GM18526 (cell line): ENCODE results near the gene RALGAPA2.

Experiments used
- POLR2A ChIP-seq: IDR thresholded peaks from 3 replicates; pipeline ENCODE4 v1.6.1; 2011; ENCODE audit not compliant: insufficient read length; ENCODE audit errors: extremely low read depth

RALGAPA2 gene

DNA sequence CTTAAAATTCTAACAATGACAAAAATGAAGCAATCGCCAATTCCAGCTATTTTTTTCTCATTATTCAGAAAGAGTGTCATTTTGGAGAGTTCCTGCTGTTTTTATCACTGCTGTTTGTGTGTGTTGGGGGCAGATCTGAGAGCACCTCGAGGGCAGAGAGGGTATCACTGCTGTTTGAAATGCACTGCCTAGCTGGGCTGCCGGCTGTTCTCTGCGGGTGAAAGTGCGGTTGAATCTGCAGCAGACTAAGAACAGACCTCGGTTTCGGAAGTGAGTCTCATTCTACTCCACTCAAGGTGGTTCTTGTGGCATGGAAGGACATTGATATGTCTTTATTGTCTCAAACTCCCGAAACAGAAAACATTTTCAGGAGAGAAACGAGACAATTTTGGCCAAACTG is 326.3 kb downstream of the RALGAPA2 start:
- TF ChIP-seq POLR2A: no peak

- no peak for TF ChIP-seq POLR2A
Observed at GRCh38 chr20:20375862-20376261, 336.6 kb downstream of the RALGAPA2 start.

- TF ChIP-seq POLR2A: no peak
Observed at GRCh38 chr20:20373091-20373571, 339.3 kb downstream of the RALGAPA2 start.

DNA sequence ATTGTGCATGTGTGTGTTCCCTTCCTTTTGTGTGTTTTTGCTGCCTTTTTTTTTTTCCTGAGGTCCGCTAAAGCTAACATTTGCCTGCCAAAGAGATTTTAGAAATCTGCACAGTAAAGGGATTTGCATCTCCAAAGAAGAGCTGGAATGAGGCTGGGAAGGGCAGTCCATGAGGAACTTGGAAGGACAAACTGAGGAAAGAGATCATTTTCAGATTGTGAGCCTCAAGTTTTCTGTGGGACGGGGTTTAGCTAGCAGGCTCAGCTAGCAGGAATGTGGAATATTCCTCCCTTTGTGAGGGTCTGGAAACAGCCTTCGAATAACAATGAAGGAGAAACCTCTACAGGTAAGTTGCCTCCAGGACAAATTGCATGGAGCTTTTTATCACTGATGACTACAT is 340.8 kb downstream of the RALGAPA2 start:
- TF ChIP-seq POLR2A: no peak

DNA sequence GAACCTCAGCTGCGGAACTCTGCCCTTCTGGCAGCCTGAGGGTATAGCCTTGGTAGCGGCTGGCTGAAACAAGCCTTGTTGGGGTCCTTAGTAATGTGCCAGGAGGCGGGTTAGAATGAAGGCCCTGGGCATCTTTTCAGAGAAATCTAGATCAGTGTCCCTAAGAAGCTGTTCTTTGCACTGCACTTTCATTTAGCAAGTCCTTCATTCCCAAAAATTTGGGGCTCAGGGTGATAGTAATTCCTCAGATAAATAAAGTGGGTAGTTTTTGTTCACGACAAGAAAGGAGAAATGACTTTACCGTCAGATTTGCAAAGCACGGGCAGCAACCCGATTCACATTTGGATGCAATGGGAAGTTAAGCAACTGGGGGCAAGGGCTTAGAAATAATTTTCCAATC is 341.4 kb downstream of the RALGAPA2 start:
- TF ChIP-seq POLR2A: no peak

GRCh38 chr20:20370094-20370575 is 342.3 kb downstream of the RALGAPA2 start:
- TF ChIP-seq POLR2A: no peak

DNA sequence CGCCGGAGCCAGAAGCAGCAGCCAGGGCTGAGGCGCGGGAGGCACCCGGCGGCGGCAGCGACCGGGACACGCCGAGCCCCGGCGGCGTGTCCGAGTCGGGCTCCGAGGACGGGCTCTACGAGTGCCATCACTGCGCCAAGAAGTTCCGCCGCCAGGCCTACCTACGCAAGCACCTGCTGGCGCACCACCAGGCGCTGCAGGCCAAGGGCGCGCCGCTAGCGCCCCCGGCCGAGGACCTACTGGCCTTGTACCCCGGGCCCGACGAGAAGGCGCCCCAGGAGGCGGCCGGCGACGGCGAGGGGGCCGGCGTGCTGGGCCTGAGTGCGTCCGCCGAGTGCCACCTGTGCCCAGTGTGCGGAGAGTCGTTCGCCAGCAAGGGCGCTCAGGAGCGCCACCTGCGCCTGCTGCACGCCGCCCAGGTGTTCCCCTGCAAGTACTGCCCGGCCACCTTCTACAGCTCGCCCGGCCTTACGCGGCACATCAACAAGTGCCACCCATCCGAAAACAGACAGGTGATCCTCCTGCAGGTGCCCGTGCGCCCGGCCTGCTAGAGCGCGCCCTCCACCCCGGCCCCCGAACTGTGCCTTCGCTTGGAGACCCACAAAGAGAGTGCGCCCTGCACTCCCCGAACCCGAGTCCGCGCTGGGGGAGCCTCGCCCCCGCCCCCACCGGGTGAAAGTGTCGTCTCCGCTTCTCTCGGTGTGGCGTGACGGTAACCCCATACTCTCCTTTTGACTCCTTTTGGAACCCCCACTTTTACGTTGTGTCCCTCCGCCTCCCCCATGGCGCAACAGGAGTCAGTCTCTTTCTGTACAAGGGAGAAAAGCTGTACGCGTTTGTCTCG is 343.0 kb downstream of the RALGAPA2 start:
- TF ChIP-seq POLR2A: no peak

GRCh38 chr20:20368418-20369249 is 343.8 kb downstream of the RALGAPA2 start:
- no peak for TF ChIP-seq POLR2A

GRCh38 chr20:20367575-20368417 is 344.6 kb downstream of the RALGAPA2 start, which contains the start of gene INSM1:
Gene INSM1, plus strand, starts transcription at chr20:20368104. Its CDS starts 164 bp downstream, at chr20:20368268.
- TF ChIP-seq POLR2A: no peak

DNA sequence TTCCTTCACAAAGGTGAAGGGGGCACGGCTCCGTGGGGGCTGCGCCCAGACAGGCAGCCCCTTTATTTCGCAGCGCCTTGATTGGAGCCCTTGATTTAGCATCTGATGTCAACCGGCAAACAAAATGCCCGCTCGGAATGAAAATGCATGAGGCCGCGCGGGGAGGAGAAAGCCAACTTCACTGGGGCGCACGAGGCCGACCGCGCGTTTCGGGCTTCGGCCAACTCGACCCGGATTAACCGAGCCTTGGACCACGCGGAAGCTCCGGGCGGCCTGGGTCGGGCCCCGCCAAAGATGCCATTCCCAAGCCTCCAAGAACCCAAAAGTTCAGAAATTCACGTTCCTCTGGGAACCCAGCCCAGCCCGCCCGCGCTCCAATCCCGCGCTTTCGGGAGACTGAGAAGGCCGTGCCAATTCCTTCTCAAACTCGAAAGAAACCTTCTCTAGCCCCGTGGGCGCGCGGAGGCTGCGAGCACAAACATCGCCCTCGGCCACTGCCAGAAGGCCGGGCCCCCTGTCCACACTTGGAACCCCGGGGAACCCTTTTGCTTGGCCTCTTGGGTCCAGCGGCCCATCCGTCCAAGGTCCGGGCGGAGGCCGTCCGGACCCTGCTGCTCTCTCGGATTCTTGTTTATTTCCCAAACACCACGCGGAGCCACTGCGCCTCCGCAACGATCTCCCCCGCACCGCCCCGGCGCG is 345.4 kb downstream of the RALGAPA2 start:
- TF ChIP-seq POLR2A: no peak

GRCh38 chr20:20366551-20366875 is 345.9 kb downstream of the RALGAPA2 start:
- no peak for TF ChIP-seq POLR2A

DNA sequence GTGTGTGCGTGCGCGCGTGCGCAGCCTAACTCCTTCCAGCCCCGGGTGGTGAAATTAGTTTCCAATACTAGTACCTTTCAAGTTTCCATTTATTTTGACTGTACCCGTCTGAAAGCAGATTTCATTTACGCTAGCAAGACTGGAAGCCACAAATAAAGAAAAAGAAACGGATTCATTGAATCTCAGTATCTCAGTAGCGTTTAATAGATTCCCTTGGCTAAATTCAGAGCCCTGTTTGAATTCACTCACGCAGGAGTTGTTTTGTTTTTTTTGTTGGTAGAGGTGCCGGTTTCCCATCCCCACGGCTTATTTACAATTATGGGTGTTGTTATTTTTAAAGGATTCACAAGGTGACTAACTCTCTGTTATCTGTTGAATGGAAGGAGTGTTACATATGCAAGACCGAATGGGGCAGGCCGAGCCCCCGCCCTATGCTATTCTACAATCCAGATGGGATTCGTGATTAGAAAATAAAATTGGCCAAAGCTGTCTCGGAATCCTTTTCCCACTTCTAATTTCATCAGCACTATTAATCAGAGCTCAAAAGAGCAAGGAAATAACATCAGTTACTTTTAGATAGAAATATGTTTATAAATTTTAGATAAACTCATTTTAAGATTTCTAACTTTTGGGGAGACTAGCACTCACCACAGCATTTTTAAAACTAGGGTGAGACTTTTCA is 346.8 kb downstream of the RALGAPA2 start:
- TF ChIP-seq POLR2A: no peak

- TF ChIP-seq POLR2A: no peak
Observed at GRCh38 chr20:20364593-20365479, 347.6 kb downstream of the RALGAPA2 start.
